H1 (cell line): ENCODE data around the gene BABAM2. TPM values are rescaled to one million over a fixed set of nuclear protein-coding genes. Genes with fewer than 3 reads are reported as not detected.

Experiments used
- CTCF ChIA-PET: fragments of 300-600 bp; sonication (Branson Sonifier 250); formaldehyde crosslinking; loops from one replicate; lab custom pipeline; 2021; ENCODE audit not compliant: partially characterized antibody; lab: Charles Lee
- POLR2A ChIA-PET: fragments of 300-600 bp; sonication (Branson Sonifier 250); formaldehyde crosslinking; loops from one replicate; lab custom pipeline; 2021; ENCODE audit warnings: inconsistent platforms; ENCODE audit not compliant: partially characterized antibody; lab: Charles Lee
- DNase-seq, 2 experiments: peaks; one replicate each; pipeline versions ENCODE4 v3.0.0 to v3.0.0-alpha.2; 2010 to 2022; ENCODE audit warnings: low spot score in 2 of 2, low read depth in 1 of 2, mixed read lengths in 1 of 2
- FAIRE-seq: peaks from 2 replicates; lab custom pipeline; 2011; peaks lifted over from hg19 to GRCh38; lab: Jason Lieb, UNC
- H2AFZ ChIP-seq: 2 replicates; pipeline ENCODE4 v1.8.1; 2012; ENCODE audit warnings: low read length, inconsistent platforms
- H2AK5ac ChIP-seq: 2 replicates; pipeline ENCODE4 v1.6.1; 2013; ENCODE audit warnings: low read depth, low read length
- H2BK120ac ChIP-seq: replicated peaks from 2 replicates; pipeline ENCODE3; 2013; ENCODE audit warnings: low read depth, low read length, inconsistent platforms
- H2BK12ac ChIP-seq: 2 replicates; pipeline ENCODE4 v1.6.1; 2013; ENCODE audit warnings: low read depth, low read length
- H2BK15ac ChIP-seq: 2 replicates; pipeline ENCODE4 v1.6.1; 2013; ENCODE audit warnings: low read length
- H2BK20ac ChIP-seq: 2 replicates; pipeline ENCODE4 v1.6.1; 2013; ENCODE audit warnings: low read length
- H2BK5ac ChIP-seq: 2 replicates; pipeline ENCODE4 v1.6.1; 2013; ENCODE audit warnings: low read depth, low read length
- H3K14ac ChIP-seq: 2 replicates; pipeline ENCODE4 v1.6.1; 2013; ENCODE audit warnings: inconsistent platforms; ENCODE audit not compliant: insufficient read length
- H3K18ac ChIP-seq: 2 replicates; pipeline ENCODE4 v1.6.1; 2013; ENCODE audit warnings: low read length; ENCODE audit errors: extremely low read depth
- H3K23ac ChIP-seq: 2 replicates; pipeline ENCODE4 v1.6.1; 2013; ENCODE audit warnings: inconsistent platforms; ENCODE audit not compliant: insufficient read length
- H3K23me2 ChIP-seq: 2 replicates; pipeline ENCODE4 v1.6.1; 2013; ENCODE audit warnings: low read depth, low read length
- H3K27ac ChIP-seq: 2 replicates; pipeline ENCODE4 v1.6.1; 2011; ENCODE audit warnings: low read depth, low read length, inconsistent platforms
- H3K27me3 ChIP-seq, 4 experiments: replicated peaks in 1 of 4; 1 replicate in 1 of 4; 2 replicates in 3 of 4; pipeline versions ENCODE4 v1.6.1 to v1.8.1; 2011 to 2013; ENCODE audit warnings: low read length in 3 of 4, mild to moderate bottlenecking in 3 of 4, inconsistent platforms in 2 of 4, mixed read lengths in 2 of 4, moderate library complexity in 1 of 4; ENCODE audit not compliant: control insufficient read depth in 3 of 4, insufficient read depth in 3 of 4; ENCODE audit errors: extremely low read depth in 1 of 4
- H3K36me3 ChIP-seq, 4 experiments: 2 replicates each; pipeline versions ENCODE4 v1.6.1 to v1.8.1; 2011 to 2013; ENCODE audit warnings: mild to moderate bottlenecking in 4 of 4, low read length in 3 of 4, moderate library complexity in 2 of 4, control low read depth in 1 of 4, inconsistent platforms in 1 of 4; ENCODE audit not compliant: insufficient read depth in 4 of 4, control insufficient read depth in 2 of 4
- H3K4ac ChIP-seq: replicated peaks from 2 replicates; pipeline ENCODE3; 2013; ENCODE audit warnings: low read length, low read depth, mixed read lengths, inconsistent platforms; ENCODE audit not compliant: insufficient read length
- H3K4me1 ChIP-seq, 4 experiments: replicated peaks in 1 of 4; 1 replicate in 1 of 4; 2 replicates in 3 of 4; pipeline versions ENCODE4 v1.6.1 to v1.8.1; 2011 to 2013; ENCODE audit warnings: low read length in 3 of 4, inconsistent platforms in 2 of 4, mixed read lengths in 1 of 4; ENCODE audit not compliant: insufficient read depth in 4 of 4, control insufficient read depth in 3 of 4
- H3K4me2 ChIP-seq, 2 experiments: 2 replicates each; pipeline versions ENCODE4 v1.6.1 to v1.8.1; 2011 to 2013; ENCODE audit warnings: low read depth in 2 of 2, low read length in 2 of 2, control low read depth in 1 of 2, inconsistent platforms in 1 of 2, mild to moderate bottlenecking in 1 of 2; ENCODE audit not compliant: insufficient read depth in 1 of 2
- H3K4me3 ChIP-seq, 4 experiments: fragments of 200-600, 300-600 bp in 1 of 4; sonication (generic), shearing (Covaris generic), sonication (Bioruptor Twin) in 1 of 4; 2 replicates each; pipeline versions ENCODE4 v1.5.1 to v1.8.1; 2011 to 2016; ENCODE audit warnings: low read length in 4 of 4, low read depth in 3 of 4, control low read depth in 2 of 4, inconsistent platforms in 2 of 4, mild to moderate bottlenecking in 2 of 4, mixed read lengths in 1 of 4, moderate library complexity in 1 of 4; ENCODE audit not compliant: insufficient read depth in 2 of 4; ENCODE audit errors: extremely low read depth in 1 of 4
- H3K56ac ChIP-seq: replicated peaks from 2 replicates; pipeline ENCODE3; 2013; ENCODE audit warnings: low read depth, mild to moderate bottlenecking, mixed read lengths, low read length, inconsistent platforms; ENCODE audit not compliant: insufficient read length
- H3K79me1 ChIP-seq: 2 replicates; pipeline ENCODE4 v1.6.1; 2013; ENCODE audit warnings: low read depth, low read length, control low read depth
- H3K79me2 ChIP-seq, 2 experiments: 2 replicates each; pipeline versions ENCODE4 v1.6.1 to v1.8.1; 2012 to 2013; ENCODE audit warnings: low read length in 2 of 2, mild to moderate bottlenecking in 2 of 2, inconsistent platforms in 1 of 2; ENCODE audit not compliant: insufficient read depth in 2 of 2, control insufficient read depth in 1 of 2
- H3K9ac ChIP-seq, 4 experiments: replicated peaks in 1 of 4; 1 replicate in 1 of 4; 2 replicates in 3 of 4; pipeline versions ENCODE4 v1.6.1 to v1.8.1; 2011 to 2013; ENCODE audit warnings: low read depth in 3 of 4, low read length in 3 of 4, control low read depth in 2 of 4, mild to moderate bottlenecking in 2 of 4, moderate library complexity in 2 of 4, inconsistent platforms in 1 of 4; ENCODE audit errors: extremely low read depth in 1 of 4
- H3K9me3 ChIP-seq, 2 experiments: 2 replicates each; pipeline versions ENCODE4 v1.6.1 to v1.8.1; 2012 to 2013; ENCODE audit warnings: mild to moderate bottlenecking in 2 of 2, moderate library complexity in 2 of 2, control low read depth in 1 of 2, inconsistent platforms in 1 of 2, low read depth in 1 of 2, low read length in 1 of 2, mixed read lengths in 1 of 2; ENCODE audit not compliant: insufficient read depth in 2 of 2
- H4K20me1 ChIP-seq, 2 experiments: replicated peaks in 1 of 2; 2 replicates each; pipeline versions ENCODE3 to v1.8.1; 2011 to 2013; ENCODE audit warnings: inconsistent platforms in 2 of 2, low read length in 2 of 2, mild to moderate bottlenecking in 1 of 2; ENCODE audit not compliant: insufficient read depth in 2 of 2, control insufficient read depth in 1 of 2
- H4K5ac ChIP-seq: 2 replicates; pipeline ENCODE4 v1.6.1; 2013; ENCODE audit warnings: low read length, low read depth, mixed read lengths, inconsistent platforms; ENCODE audit not compliant: insufficient read length
- H4K8ac ChIP-seq: 2 replicates; pipeline ENCODE4 v1.8.0; 2013; ENCODE audit warnings: mild to moderate bottlenecking, moderate library complexity, low read length, inconsistent platforms; ENCODE audit not compliant: insufficient read depth; ENCODE audit errors: extremely low read depth
- H4K91ac ChIP-seq: replicated peaks from 2 replicates; pipeline ENCODE3; 2013; ENCODE audit warnings: low read length, mixed read lengths, inconsistent platforms; ENCODE audit not compliant: insufficient read length
- ATF2 ChIP-seq: IDR thresholded peaks from 2 replicates; pipeline ENCODE4 v1.6.1; 2012; ENCODE audit warnings: low read length, inconsistent platforms
- BRCA1 ChIP-seq: IDR thresholded peaks from 2 replicates; pipeline ENCODE4 v1.6.1; 2012; ENCODE audit warnings: low read depth, low read length, improper control_type of control experiment
- CBX5 ChIP-seq: fragments of 300-800, 300-1000 bp; sonication (generic); IDR thresholded peaks from 2 replicates; pipeline ENCODE4 v1.7.1; 2016; ENCODE audit warnings: antibody characterized with exemption, low read length, low read depth
- FOSL1 ChIP-seq: IDR thresholded peaks from 2 replicates; pipeline ENCODE4 v1.6.1; 2011; ENCODE audit warnings: mild to moderate bottlenecking, low read depth, low read length, moderate library complexity; ENCODE audit not compliant: insufficient read depth
- HDAC2 ChIP-seq, 2 experiments: fragments of 300-600 bp in 1 of 2; sonication (generic) in 1 of 2; IDR thresholded peaks; 2 replicates each; pipeline ENCODE4 v1.6.1; 2011 to 2012; ENCODE audit warnings: low read depth in 2 of 2, low read length in 2 of 2, mild to moderate bottlenecking in 2 of 2, moderate library complexity in 2 of 2, borderline replicate concordance in 1 of 2, inconsistent platforms in 1 of 2
- KDM5A ChIP-seq: fragments of 200-600 bp; IDR thresholded peaks from 2 replicates; pipeline ENCODE4 v1.7.1; 2012; ENCODE audit warnings: mild to moderate bottlenecking, low read length, inconsistent platforms, mixed read lengths
- NRF1 ChIP-seq: IDR thresholded peaks from 2 replicates; pipeline ENCODE4 v1.6.1; 2011; ENCODE audit warnings: mild to moderate bottlenecking, low read depth, low read length, improper control_type of control experiment
- SAP30 ChIP-seq: fragments of 300-600 bp; sonication (generic); IDR thresholded peaks from 2 replicates; pipeline ENCODE4 v1.7.1; 2012; ENCODE audit warnings: low read length, moderate library complexity, mild to moderate bottlenecking, inconsistent platforms; ENCODE audit not compliant: insufficient read depth, insufficient replicate concordance
- SRF ChIP-seq: IDR thresholded peaks from 2 replicates; pipeline ENCODE4 v1.6.1; 2011; ENCODE audit warnings: mild to moderate bottlenecking, low read depth, low read length, moderate library complexity
- TAF7 ChIP-seq: optimal IDR thresholded peaks from 2 replicates; pipeline ENCODE3; 2011; ENCODE audit warnings: low read depth, mild to moderate bottlenecking, inconsistent platforms, low read length, moderate library complexity, borderline replicate concordance
- WGBS, 2 experiments: shearing (Covaris generic) in 1 of 2; methylation state at CpG; one replicate each; pipeline versions ENCODE4 v1.1.6 to v1.1.7; 2013 to 2015; ENCODE audit warnings: low lambda C conversion rate in 2 of 2, mixed read lengths in 2 of 2, inconsistent platforms in 1 of 2, low coverage in 1 of 2, missing lambda C conversion rate in 1 of 2; ENCODE audit not compliant: insufficient replicate concordance in 2 of 2, insufficient coverage in 1 of 2, insufficient read length in 1 of 2; ENCODE audit errors: extremely low coverage in 1 of 2, missing lambda C conversion rate in 1 of 2; 5-methylcytosine and 5-hydroxymethylcytosine counted together
- polyA plus RNA-seq, 7 experiments: library from polyadenylated mRNA; depleted of rRNA in 3 of 7; stranded (reverse) in 5 of 7; unstranded in 2 of 7; fragments of >200 nt in 5 of 7; fragments of 200-250 nt in 2 of 7; gene quantifications; 1 replicate in 5 of 7; 2 replicates in 1 of 7; 4 replicates in 1 of 7; pipeline versions ENCODE4 v1.2.1 to v1.2.3, GENCODE V29; 2011 to 2013; ENCODE audit warnings: missing spikeins in 2 of 7, mixed read lengths in 2 of 7
- total RNA-seq: library from RNA; stranded (reverse); fragmentation: NEBNext Ultra II Directional; extraction: Animal tissue kit (Norgen Biotek cat#: 25700); gene quantifications from 2 replicates; pipeline ENCODE4 v1.2.1, GENCODE V29; 2021

The BABAM2 gene
- total and polyA plus RNA-seq, 2 of the 8 experiments (the other 6 are each of a cell fraction or from before 2014, with no cell fraction given) = 15.8 to 20.9 TPM

- Histone ChIP-seq H2BK5ac (no peak overlapping the region), H2BK12ac (no peak overlapping the region), H2BK20ac (no peak overlapping the region), H3K56ac (no peak overlapping the region), H3K23me2 (no peaks in the 10 kb centered on the region; the same call in 1 of the 2 replicates), H3K27me3 (no peaks in the 10 kb centered on the region), H3K23ac (no peak overlapping the region), H3K9me3 (no peaks in the 10 kb centered on the region), H3K4me2 (no peak overlapping the region), H3K36me3 (no peaks in the 10 kb centered on the region), H3K4me3 (no peak overlapping the region), H3K79me1 (no peaks in the 10 kb centered on the region), H4K8ac (no peak overlapping the region), H3K14ac (no peak overlapping the region), H2AK5ac (no peak overlapping the region), H3K79me2 (no peaks in the 10 kb centered on the region), H4K91ac (no peak overlapping the region), H3K9ac (no peak overlapping the region), H2BK15ac (no peak overlapping the region), H2AFZ (no peak overlapping the region), H2BK120ac (no peak overlapping the region), H3K18ac (no peak overlapping the region), H4K20me1 (no peaks in the 10 kb centered on the region), H3K4ac (no peak overlapping the region), H3K27ac (no peak overlapping the region), H3K4me1 (no peaks in the 10 kb centered on the region), H4K5ac (no peak overlapping the region)
- TF ChIP-seq SAP30 = no peak
- TF ChIP-seq SRF = no peak
- no peak for TF ChIP-seq TAF7
- TF ChIP-seq ATF2 = no peak
- no peak for TF ChIP-seq NRF1
- no peak for TF ChIP-seq HDAC2 (IDR thresholded peaks at IDR 0.05; ENCODE audit: borderline replicate concordance in 1 of 2, low read depth in 2 of 2, low read length in 2 of 2)
- TF ChIP-seq BRCA1 = no peak
- no peak for TF ChIP-seq KDM5A
- TF ChIP-seq CBX5 = no peak
- TF ChIP-seq FOSL1 = no peak
- DNase-seq = no peak
- ChIA-PET POLR2A (no interaction called here), CTCF (interaction anchor here (0.6 kb wide), 1 partner anchor 40 kb away, joined by 3 read pairs; no protein-coding TSS in a partner anchor)
- 89% methylated on average over 5 of the region's 5 CpGs; no CpG with 5 or more reads in 1 of the 2 experiments for WGBS, 2 experiments
- FAIRE-seq = no peak
These were observed 294.6 kb downstream of the BABAM2 start for GRCh38 chr2:28185153-28185552.
